GM21723 (cell line): ENCODE measurements around the gene SPNS1.

ENCODE experiments used
- ATAC-seq: cut with Tn5 transposase; IDR thresholded peaks from one replicate; pipeline ENCODE4 v1.9.1; 2021; ENCODE audit warnings: mild to moderate bottlenecking, moderate library complexity; ENCODE audit not compliant: unreplicated experiment

The SPNS1 gene

DNA sequence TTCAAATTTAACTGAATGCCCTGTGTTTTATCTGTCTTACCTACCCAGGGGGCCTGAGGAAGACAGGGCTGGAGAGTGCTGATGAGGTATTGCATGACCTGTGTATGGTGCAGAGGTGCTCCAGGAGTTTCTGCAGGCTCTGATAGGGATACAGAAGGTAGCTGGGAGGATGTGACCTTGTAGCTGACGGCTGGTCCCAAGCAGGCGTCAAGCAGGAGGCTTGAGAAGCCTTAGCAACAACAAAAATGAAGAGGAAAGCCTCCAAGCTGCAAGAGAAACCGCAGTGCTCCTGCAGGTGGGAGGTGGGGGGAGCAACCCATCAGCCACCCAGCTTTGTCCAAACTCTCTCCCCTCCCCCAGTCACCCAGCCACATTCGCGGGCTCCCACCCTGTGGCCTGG is 50.6 kb downstream of the SPNS1 start:
- no peak for ATAC-seq

- no peak for ATAC-seq
These were observed 51.2 kb downstream of the SPNS1 start for GRCh38 chr16:29025735-29026134.

- ATAC-seq: no peak
These were observed 54.0 kb downstream of the SPNS1 start for GRCh38 chr16:29028457-29029167.

DNA sequence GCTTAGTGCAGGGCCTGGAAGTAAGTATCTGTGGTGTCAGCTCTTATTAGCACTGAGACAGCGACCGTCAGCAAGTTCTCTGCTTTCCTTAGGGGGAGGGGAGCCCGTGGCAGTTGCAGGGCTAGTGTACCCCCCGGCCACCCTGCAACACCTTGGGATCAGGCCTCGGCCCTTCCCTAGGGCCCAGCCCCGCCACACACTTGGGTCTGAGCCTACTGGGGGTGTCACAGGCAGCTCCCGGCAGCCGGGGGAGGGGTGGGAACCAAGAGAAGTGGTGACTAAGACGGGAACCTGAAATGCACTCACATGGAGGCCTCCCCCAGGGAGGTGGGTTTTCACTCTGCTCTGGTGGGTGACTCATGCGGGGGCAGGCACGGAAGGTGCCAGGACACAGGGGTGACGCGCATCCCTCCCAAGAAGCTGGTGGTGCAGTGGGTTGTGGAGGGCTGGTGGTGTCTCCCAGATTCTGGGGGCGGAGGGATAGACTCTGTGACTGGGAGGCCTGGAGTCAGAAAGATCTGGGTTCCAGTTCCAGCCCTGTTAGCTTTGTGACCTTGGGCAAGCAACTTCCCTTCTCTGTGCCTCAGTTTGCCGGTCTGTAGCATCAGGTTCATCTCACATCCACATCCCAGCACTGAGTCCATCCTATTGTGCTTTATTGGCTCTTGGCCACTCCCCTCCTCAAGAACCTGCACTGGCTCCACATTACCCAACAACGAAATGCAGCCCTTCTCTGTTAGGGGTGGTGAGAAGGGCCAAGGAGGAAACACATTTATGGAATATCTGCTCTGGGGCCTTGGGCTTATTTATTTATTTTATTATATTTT is 54.8 kb downstream of the SPNS1 start:
- no peak for ATAC-seq

DNA sequence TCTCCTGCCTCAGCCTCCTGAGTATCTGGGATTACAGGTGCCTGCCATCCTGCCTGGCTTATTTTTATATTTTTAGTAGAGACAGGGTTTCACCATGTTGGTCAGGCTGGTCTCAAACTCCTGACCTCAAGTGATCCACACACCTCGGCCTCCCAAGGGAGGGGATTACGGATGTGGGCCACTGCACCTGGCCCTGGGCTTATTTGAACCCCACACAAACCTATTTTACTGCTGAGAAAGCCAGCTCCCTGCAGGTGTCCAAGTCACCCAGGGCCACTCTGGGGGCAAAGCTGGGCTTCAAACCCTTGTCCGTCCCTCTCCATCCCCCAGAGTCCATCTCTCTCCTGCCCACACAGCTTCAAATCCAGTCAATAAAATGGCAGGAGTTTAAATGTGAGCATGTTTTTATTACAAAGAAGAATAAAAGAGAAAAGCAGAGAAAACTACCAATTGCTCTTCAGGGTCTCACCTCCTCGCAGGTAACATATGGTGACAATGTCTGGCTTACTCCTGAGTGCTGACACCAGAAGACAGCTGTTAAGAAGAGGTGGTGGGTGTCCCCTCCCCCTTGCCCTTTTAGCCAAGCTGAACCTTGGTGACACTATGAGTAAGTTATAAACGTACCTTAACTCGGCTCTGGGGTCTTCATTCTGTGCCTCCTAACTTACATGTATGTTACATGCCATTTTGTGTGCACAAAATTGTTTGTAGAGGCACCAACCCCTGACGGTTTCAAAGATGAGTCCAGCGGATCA is 55.7 kb downstream of the SPNS1 start:
- ATAC-seq: no peak
